ENCODE results near the gene SESTD1.

DNA sequence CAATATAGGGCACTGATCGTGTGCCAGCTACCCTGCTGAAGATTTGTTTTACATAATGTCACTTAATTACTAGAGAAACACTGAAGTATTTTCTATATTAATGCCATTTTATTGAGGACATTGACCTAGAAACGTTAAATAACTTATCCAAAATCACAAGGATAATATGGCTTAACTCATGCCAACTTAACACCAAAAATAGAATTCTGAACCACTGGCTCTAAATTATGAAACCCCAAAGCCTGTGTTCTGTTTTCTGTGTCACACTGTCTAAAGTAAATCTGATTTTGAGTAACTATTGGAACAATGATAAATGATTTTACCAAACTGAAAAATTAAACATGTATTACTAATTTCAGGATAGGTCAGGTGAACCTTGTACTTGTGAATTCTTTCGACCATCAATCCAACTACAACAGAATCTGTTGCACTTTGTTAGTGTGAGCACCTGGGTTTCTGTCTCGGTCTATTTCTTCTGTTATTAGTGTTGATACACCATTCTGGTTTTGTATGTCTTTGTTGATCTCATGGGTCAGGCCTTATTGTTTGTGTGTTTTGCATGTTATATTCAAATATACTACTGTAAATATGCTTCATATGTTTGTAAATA lies 166.4 kb downstream of the SESTD1 start:
- TF ChIP-seq EZH2 (IDR thresholded peaks at IDR 0.05; ENCODE audit: low read depth, unreplicated experiment) (no peak), CTCF (conservative IDR thresholded peaks at IDR 0.05; ENCODE audit: low read depth in 2 of 2) (no peak), CREB1 (CRISPR knock-in tag; IDR thresholded peaks at IDR 0.05; ENCODE audit: low read depth) (no peak), ETS1 (IDR thresholded peaks at IDR 0.05) (no peak), POLR2AphosphoS5 (IDR thresholded peaks at IDR 0.05; ENCODE audit: low read depth) (no peak), NANOG (IDR thresholded peaks at IDR 0.05; ENCODE audit: borderline replicate concordance) (no peak), REST (IDR thresholded peaks at IDR 0.05; ENCODE audit: unreplicated experiment) (no peak)
